Raji (cell line): Measurements from ENCODE around the gene COX7A2.

Experiments
- POLR2A ChIP-seq: IDR thresholded peaks from 2 replicates; pipeline ENCODE4 v1.6.1; 2011; ENCODE audit warnings: low read depth, low read length, control low read depth; ENCODE audit not compliant: insufficient read depth

Gene COX7A2

DNA sequence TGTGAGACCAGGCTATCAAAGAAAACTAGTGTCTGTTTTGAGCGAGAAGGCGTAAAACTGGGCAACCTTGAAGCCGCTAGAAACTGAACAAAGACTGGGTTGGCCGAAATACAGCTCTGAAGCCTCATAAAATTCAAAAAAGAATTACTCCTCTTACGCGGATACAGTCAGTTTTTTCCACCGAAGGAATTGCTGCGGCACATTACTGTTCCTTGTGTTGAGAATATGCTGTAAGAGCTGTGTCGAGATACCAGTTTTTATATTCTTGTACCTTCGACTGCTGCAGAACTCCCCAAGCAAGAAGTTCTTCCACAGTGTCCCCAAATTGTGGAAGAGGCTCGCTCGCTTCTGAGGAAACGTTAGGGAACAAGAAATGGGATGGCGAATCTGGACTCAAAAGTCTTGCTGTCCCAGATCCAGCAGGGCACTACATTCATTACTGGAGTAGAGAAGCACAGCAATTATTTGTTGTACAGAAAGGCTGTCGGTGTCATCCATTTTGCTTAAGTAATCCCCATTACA is 523 bp upstream of the COX7A2 start:
- TF ChIP-seq POLR2A = no peak

DNA sequence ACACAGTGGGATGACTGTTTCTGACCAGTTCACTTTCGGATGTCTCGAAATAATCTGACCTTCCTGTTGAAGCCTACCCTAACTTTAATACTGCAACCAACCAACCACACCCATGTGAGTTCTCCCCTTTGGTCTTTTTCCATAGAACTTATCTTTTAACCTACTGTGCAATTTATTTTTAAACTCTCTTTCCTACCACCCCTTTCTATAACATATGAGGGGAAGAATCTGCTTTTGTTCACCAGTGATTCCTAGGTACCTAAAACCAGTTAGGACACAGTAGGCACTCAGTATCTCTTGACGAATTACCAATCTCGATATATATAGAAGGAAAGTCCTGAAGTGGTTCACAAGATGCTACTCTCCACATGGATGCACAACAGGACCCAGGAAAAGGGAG is 7.0 kb downstream of the COX7A2 start:
- TF ChIP-seq POLR2A = no peak

DNA sequence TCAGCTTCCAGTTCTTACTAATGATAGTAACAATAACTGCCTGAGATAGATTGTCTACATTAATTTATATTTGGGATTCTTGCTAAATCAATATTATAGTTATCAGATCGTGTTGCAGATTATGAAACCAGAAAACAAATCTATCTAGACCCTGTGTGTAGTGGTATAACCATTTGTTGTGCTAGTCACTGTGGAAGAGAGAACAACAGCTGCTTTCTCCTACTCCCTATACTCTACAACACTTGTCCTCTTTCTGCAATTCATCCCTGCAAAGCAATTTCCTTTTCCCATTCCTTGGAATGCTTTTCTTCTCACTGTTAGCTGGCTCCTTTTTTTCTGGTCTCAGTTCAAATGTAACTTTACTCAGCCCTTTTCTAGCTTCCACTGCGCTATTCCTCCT is 8.3 kb downstream of the COX7A2 start:
- no peak for TF ChIP-seq POLR2A

DNA sequence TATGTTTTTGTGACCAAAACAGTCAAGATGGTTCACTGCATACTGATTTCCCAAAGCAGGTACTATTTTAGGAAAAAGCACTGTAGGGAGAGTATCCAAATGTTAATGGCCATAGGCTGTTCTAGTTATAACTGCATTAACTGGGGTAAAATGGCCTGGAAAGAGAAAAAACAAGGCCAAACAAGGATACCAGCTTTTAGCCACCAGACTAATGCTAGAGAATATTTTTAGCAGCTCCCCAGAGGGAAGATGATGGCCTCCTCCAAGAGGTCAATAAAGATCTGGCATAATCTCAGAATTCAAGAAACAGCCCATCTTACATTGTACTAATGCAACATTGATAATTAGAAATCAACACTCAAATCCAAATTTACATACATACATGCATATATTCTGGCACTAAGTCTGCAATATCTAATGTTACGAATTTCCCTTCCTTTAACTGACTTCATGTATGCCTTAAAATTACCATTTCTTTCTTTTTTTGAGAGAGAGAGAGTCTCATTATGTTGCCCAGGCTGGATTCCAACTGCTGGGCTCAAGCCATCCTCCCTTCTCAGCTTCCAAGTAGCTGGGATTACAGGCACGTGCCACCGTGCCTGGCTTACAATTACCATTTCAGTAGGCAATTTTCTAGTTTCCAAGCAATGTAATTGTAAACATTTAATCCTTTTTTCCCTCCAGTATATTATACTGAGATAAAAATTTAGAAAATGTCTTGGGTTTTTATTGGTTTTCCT is 9.3 kb downstream of the COX7A2 start:
- no peak for TF ChIP-seq POLR2A

DNA sequence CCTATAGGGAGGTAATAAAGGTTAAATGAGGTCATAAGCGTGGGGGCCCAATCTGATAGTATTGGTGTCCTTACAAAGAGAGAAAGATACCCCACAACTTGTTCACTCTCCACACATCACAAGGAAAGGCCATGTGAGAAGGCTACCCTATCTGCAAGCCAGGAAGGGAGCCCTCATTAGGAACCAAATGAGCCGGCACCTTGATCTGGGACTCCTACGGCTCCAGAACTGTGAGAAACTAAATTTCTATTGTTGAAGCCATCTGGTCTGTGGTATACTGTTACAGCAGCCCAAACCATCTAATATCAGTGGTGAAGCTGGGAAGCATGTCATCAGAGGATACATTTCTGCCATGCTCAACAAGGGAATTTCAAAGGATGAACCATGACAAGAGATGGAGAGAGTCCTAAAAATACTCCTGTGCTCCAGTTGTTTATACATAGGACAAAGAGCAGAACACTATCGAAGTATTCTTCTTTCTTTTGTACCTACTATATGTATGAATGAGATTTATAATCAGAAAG is 10.4 kb downstream of the COX7A2 start:
- no peak for TF ChIP-seq POLR2A

DNA sequence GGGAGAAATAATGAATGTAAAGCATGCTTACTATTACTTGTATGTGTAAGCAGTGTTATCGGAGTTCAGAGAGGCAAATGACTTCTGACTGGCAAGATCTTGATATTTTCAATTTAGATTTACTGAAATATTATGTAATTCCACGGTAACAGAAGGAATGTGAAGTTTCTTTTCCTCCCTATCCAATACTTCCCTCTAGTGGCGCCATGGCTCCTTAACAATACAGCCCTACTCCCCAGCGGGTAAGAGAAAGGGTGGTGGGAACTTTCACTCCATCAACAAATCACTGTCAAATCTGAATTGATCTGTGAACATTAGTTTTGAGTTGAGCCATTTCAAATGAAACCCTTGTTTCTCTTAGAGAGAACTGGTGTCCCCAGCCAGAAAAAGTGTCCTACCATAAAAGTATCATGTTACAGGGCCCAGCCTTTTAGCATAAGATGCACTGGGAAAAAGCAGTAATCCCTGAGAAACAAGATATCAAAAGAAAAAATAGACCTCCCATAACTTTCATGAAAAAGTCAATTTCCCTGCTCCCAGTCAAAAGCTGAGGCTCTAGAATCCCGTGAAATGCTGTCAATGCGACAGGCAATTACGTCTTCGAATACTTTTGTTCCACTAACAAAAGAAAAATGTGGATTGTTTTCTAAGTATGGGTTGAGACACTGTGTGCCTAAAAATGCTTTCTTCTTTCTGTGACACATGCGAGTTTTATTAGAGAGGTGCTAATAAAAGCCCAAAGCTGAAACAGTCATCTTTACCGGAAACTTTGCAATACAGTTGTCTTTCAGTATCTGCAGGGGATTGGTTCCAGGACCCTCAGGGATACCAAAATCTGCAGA is 12.9 kb downstream of the COX7A2 start:
- no peak for TF ChIP-seq POLR2A

DNA sequence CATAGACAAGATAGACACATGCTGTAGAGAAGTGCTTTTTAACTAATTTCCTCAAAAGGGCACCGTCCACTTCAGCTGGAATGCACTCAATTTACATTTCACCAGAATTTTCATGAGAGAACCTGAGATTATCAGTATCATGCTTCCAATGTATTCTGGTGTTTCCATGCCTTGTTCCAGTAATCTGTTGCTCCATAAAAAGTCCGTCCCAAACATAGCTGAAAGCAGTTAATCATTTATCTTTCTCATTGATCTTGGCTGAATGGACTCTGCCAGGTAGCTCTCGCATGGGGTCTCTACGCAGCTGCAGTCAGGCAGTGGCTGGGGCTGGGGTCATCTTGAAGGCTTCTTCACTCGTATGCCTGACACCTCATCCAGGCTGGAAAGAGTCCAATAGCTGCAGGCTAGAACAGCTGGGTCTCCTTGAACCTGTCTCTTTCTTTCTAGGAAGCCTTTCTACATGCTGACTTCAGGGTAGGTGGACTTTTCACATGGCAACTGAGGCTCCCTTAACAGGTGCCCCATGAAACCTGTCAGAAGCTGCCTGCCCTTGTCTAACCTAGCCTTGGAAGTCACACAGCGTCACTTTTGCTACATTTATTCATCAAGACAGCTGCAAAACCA is 19.2 kb downstream of the COX7A2 start:
- no peak for TF ChIP-seq POLR2A

DNA sequence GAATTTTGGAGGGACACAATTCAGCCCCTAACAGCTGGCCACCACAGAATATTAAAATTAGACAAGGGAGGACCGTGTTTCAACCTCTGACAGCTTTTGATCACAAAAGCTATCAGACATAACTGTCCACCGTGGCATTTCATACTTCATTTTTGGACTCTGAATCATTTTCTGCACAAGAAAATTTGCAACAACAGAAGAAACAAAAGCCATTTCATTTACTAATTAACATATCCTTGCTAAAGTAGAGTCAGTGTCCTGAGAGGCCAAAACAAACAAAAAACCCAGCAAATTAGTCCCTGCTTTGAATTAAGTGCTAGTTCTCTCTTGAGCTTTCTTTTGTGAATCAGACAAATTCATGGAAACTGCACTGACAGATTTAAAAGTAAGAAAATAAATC is 20.2 kb downstream of the COX7A2 start:
- no peak for TF ChIP-seq POLR2A

DNA sequence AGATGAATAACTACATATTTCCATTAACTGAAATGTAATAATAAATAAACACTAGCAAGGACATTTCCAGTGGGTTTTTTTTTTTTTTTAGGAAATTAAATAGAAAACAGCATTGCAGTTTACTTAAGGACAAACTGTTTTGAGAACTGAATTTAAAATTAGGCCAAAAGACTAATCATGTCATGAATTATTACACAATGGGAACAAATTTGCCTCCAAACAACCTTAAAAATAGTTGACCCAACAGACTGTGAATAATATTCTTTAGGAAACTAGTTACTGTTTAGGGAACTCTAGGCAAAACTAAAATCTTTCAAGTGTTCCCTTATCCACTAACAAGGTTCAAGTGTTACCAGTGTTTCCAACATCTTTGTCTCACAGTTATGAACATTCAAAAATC is 21.3 kb downstream of the COX7A2 start:
- no peak for TF ChIP-seq POLR2A

DNA sequence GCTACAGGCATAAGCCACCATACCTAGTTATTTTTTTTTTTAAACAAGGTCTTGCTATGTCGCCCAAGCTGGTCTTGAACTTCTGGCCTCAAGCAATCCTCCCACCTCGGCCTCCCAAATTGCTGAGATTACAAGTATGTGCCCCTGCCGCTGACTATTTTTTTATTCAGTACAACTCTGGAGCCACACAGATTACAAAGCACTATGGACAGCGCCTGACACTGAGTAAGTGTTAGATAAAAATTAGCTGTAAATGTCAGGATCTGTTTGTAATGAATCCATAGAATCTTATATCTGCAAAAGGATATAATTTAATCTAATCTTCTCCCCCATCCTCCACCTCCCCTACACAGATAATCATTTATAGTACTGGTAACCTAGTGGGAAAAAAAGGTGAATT is 22.5 kb downstream of the COX7A2 start:
- no peak for TF ChIP-seq POLR2A

DNA sequence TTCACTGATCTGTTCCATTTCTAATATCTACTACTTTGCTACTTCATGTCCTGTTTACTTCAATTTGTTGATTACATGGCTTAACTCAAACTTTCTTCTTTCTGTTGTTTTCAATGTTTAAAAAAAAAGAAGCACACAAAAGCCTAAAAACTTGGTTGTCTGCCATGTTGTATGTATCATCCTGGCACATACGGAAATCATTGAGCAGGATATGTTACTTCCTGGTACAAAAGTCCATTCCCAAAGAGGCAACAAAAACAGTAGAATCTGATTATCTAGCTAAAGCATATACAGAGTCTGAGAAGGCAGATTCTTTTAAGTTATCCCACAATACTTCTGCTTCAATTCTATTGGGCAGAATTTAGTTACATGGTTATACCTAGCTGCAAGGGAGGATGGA is 23.2 kb downstream of the COX7A2 start:
- TF ChIP-seq POLR2A = no peak

DNA sequence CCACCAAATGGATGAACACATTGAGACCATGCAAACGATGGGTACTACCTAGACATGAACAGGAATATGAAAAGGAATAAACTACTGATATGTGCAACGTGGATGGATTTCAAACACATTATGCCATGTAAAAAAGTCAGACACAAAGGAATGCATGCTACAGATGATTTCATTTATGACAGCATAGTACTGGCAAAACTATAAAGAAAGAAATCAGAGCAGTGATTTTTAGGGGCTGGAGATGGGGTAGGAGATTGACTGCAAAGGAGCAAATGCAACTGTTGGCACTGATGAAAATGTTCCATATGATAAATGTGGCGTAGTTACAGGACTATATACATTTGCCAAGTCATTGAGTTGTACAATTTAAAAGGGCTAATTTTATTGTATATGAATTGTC is 24.3 kb downstream of the COX7A2 start:
- no peak for TF ChIP-seq POLR2A

DNA sequence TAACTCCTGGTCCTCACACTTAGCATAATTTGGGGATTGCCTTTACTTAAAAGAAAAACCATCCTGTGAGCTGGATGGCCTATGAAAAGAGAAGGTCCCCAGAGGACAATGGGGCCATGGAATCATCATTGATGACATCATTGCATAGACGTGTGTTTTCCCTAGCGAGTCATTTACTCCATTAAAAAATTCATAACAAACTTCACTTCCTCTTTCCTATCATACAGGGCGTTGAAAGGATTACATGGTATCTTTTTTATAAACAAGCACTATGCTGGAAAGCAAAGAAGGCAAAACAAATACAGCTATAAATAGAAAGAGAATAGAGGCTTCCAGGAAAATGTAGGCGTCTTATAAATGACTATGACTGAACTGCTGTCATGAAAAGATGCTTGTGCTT is 26.4 kb downstream of the COX7A2 start:
- TF ChIP-seq POLR2A = no peak

DNA sequence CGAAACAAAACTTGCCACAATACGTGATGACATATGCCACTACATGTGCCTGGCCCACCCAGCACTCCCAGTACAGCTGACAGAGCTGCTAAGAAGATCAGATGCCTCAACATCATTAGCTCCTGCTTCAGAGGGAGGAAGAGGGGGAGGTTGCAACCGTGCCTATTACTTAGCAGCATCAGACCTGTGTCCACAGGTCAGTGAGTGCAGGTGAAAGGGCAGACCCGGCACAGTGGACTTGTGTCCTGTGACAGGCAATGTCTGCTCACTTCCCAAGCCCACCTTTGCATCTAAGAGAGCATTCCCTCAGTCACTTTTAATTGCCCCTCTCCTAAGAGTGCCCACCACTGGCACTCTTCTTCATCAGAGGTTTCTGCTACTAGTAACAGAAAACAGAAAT is 28.3 kb downstream of the COX7A2 start:
- no peak for TF ChIP-seq POLR2A

DNA sequence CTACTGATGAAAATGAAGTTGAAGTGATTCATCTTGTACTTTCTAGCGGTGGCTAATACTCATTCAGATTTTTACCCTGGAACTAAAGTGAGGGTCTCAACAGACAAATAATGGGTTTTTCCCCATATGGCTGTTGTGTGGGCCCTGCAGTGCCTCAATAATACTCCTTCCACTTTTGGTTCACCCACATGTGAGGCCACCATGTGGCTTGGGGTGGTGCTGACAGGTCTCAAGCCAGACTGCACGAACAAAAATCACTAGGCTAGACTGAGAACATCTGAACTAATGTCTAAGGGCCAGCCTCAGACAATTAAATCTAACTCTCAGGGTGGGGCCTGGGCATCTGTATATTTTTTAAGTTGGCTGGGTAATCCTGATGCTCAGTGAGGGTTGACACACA is 29.9 kb downstream of the COX7A2 start:
- TF ChIP-seq POLR2A = no peak
